Cardiac septum (tissue), 1 donor: Measurements from ENCODE around the gene NKX2-3. TPM values are rescaled to one million over a fixed set of nuclear protein-coding genes. Genes with fewer than 3 reads are reported as not detected.

Experiments used
- DNase-seq: peaks from one replicate; pipeline ENCODE4 v3.0.0-alpha.2; 2020; ENCODE audit warnings: low spot score
- intact Hi-C: fragments of 100-400 bp; cut with DNase I; formaldehyde crosslinking; loops from one replicate; pipeline ENCODE4 v1.14.0; 2022
- total RNA-seq: library from RNA; stranded (reverse); fragmentation: NEBNext Ultra II Directional; extraction: Animal tissue kit (Norgen Biotek cat#: 25700); gene quantifications from one replicate; pipeline ENCODE4 v1.2.1, GENCODE V29; 2021
- donor health status: DM: no; HTN: no; CAD: no.

The NKX2-3 gene
- total RNA-seq, 1 donor from 2014 or later = not detected

DNA sequence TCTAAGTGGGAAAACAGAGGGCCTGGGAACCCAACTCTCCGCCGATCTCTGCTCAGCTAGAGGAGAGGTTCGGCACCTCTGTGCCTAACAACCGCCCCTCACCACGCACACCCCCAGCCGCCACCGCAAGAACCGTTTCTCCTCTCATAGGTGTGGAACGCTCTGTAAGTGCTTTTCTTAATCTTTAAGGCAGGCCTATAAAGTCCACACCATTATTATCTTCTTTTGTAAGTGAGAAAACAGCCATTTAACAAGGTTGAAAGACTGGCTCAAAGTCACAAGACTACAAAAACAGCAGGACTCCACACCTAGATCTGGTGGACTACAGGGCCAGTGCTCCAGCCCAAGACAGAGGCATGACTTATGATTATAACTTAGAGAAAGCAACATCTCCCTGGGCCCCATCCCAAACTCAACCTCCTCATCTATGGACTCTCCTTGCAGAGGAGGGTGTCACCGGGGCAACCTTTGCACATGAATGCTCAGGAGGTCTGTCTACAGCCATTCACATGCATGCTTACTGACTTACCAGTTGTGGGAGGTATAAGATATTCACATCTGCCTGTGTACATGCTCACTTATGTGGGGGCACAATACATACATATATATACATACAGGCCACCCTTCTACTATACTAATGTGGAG is 7.9 kb upstream of the NKX2-3 start:
- intact Hi-C loops = no loop called here
- no peak for DNase-seq

DNA sequence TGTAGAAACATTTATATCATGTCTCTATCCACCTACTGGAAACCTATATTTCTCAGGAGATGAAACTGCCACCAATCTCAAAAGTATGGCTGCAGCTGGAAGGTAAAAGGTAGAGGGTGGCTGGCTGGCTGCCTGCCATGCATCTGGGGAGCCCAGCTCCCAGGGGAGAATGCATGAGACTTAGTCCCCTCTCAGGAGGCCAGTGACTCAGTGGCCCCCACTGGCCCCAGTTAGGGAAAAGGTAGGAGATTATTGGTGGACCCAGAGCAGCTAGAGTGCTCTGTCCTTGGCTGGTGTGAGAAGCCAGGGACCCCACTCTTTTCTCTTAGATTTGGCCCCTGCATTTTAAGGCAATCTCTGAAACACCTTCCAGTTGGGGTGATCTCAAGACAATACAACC is 6.8 kb upstream of the NKX2-3 start:
- intact Hi-C loops = no loop called here
- DNase-seq = no peak

DNA sequence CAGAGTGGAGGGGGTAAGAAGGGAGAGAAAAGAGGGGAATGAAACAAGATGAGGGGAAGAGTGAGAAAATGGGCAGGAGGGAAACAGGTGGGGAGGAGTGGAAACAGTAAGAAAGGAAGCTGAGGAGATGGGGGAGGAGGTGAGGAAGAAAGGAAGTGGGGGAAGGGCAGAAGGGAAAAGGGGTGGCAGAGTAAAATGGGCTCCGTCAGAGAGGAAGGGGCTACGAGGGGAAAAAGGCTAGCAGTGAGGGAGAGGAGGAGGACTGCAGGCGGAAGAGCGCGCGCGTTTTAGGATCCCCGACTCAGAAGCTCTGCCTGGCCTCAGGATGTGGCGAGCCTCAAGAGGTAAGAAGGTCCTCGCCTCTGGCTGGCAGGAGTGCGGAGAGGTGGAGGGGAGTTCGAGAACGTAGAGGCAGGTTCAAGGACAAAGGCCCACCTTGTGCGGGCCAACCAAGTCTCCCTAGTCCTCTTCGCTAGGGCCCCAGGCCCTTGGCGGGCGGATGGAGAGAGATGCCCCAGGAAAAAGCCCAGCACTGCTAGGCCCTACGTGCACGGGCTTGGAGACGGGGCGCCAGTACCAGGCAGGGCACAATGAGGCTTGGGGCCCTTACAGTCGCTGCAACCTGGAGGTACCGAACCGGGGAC is 5.8 kb upstream of the NKX2-3 start:
- intact Hi-C loops = no loop called here
- no peak for DNase-seq

DNA sequence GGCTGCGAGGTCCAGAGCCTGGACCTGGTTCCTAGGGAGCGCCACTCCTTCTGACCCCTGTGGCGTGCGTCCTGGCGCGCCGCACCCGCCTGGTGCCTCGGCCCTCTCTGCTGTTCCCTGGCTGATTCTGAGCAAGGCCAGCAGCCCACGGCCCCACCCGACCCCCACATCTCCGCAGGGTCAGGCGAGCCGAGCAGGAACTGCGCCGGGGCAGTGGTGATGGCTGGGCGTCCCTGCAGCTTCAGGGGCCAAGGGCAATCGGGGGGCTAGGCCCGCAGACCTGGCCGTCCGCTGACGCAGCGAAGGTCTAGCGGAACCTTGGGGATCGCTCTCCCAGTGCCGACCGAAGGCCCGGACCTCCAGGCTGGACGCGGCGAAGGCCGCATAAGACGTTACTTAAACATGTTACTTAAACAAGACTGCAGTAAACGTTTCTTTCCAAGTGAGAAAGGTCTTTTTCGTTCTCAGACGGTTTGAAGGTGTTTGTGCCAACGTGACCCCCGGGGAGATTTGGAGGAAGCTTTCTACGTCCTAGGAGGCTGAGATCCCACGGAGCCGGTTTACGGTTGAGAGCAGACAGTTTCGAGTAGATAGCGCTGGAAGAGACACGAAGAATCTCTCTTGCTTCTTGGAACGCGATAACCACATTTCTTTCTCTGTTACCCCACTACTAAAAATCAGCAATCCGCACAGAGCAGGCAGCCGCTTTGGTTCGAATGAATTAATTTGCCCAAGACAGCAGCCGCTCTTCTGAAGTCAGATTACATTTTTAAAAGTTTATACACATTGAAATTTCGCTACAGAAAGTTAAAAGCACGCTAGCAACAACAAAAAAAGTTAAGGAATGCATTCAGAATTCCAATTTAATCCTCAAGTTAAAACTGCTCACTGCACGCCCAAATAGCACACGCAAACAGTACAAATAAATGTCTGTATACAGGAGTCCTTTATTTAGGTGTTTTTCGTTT is 4.9 kb upstream of the NKX2-3 start:
- no peak for DNase-seq
- intact Hi-C loops = no loop called here

DNA sequence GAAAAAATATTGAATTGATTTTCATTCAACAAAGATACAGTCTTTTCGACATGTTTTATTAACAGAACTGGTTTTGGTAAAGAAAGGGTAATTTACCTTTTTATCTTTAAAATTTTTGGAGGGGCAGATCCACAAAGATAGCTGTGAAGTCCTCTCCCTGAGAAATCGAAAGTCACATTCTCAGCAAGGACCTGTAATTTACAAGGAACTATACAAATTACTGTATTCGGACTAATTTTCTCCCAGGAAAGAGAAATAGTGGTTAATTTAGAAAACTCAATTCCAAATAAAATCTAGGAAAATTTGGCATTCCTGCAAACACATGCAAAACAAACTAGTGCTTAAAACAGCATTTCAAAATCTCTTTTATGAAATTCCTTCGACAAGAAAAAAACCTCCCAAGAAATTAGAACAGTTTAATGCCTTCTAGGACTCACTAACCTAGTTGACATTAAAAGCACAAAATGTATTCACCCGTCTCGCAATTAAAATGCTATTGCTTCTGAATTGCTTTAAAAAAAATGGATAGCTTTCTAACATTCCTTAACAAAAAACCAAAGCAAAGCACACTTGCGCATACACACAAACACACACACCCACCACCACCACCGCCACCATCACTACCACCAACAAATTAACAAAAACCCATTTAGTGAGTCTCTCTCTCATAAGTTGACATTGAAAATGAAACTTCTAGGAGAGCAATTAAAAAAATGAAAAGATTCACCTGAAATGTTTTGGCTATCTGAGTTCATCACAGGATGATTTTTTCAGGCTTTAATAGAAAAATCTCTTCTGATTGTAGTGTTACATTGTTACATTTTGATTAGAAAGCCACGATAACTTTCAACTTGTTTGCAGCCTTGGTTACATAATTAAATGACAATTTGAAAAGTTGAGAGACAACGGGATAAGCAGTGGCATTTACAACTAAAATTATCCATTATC is 4.0 kb upstream of the NKX2-3 start:
- intact Hi-C loops = no loop called here

DNA sequence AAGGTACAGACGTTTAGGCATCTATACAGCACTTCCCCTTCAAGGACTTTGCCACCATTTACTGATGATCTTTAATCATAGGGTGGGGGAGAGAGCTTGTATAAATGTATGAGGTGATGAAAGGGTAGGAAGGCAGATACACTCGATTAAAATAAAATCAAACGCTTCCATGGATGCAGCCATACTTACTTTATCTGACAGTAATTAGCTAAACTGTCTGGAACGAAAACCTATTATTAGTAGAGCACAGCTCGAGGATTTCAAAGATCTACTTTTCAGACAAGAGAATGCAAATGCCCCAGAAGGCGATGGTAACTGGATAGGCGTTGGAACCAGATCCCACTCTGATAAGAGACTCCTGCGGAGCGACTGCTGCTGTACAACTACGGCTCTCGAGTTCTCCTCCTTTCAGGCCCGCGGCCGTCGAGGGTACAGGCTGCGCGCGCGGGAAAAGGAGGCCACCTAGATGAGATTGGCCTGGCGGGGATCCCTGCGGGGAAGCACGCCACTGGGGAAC is 3.1 kb upstream of the NKX2-3 start:
- intact Hi-C loops = no loop called here
- DNase-seq = no peak

More for the DNA sequence above, 4.0 kb upstream of the NKX2-3 start:
- no peak for DNase-seq

DNA sequence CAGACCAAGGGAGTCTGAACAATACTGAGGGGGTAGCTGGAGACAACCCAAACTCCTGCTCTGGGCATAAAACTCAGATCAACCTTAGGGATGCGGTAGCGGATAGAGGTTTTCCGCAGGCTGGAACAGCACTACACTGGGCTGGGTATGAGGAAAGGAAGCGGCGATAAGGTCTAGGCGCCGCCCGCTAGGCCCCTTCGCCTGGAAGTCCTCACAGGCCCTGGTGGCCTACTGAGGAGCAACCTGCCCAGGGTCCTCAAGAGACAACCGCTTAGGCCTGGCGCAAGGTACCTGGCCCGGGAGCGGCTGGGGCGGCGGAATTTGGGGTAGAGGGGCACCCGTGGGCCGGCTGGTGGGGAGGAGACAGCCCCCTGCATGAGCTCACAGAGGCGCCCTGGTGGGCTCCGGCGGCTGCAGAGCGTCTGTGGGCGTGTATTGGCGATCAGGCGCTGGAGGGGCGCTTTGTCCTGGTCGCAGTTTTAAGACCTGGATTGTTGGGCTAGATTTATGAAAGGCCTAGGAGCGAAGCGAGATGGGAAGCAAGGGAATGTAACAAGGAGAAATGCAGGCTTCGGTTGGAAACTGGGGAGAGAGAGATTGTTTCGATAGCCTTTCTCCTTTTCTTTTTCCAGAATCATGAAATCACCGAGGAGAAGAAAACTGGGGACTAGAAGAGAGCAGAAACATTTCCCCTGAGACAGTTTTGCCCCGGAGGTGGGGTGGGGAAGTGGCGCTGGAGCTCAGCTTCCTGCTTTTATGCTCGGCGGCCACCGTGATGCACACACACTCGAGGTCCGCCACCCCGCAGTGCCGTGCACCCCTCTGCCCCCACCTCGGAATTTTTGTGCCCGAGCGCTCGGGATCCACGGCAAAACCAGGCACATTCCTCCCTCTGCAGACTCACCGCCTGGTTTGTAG is 2.4 kb upstream of the NKX2-3 start:
- DNase-seq = no peak
- intact Hi-C loops = no loop called here

DNA sequence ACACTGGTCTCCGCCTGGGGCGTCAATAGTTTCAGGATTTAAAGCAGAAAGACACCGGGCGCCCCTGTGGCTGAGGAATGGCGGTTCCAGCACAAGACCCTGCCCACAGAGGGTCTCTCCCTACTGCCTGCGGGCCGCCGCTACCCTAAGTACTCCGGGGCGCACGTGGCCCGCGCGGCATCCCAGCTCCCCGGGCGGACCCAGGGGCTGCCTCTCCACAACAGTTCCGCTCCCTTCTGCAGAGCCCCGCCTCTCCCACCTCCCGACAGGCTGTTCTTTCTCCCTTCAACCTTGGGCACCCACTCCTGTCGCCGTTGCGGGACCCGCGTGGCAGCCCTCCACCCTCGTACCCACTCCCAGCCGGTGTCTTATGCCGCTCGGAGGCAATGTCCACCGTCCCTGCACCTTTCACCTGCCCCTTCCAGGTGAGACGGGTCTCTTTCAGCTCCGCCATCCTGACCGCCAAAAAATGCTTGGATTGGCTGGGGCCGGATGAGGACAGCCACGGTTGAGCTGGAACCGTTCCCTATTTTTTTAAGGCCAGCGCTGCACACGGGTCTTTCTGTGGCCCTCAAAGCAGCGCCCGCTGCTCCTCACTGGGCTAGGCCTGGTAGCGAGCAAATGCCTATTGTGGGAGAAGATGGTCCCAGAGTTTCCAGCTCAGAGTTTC is 1.6 kb upstream of the NKX2-3 start:
- DNase-seq = no peak
- intact Hi-C loops = no loop called here

DNA sequence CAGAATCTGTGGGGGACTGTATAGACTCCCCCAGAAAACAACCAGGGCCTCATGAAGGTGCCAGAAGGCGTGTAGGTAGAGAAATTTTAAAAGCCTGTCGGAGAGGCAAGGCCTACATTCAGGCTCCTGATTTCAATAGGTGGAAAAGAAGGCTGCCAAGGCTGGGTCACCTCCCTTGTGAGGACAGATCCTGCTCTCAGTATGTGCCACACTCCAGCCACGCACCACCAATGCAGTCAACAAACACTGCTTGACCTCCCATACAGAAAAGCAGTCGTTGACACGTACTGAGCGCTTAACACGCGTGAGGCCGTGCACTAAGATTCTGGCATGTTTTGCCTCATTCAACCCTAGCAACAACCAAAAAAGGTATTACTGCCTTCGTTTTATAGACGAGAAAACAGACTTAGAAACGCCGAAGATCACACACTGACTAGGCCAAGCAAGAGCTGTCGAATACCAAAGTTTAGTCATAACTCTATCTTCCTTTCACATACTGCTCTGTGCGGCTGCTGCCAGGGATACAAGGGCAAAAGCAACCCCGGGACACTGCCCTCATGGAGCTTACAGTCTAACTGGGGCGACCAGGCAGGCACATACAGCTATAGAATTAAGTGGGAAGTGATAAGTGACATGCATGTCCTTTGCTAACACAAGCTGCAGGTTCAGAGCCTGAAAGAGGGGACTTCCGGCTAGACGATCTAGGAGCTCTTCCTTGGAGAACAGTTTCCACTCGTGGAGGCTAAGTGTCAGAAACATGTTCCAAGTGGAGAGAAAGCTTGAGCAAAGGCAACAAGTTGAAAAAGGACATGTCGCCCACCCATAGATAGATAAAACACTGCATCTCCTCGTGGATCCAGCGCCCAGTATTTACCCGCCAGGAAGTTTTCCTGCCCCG is 797 bp upstream of the NKX2-3 start:
- intact Hi-C loops = no loop called here
- DNase-seq = no peak

DNA sequence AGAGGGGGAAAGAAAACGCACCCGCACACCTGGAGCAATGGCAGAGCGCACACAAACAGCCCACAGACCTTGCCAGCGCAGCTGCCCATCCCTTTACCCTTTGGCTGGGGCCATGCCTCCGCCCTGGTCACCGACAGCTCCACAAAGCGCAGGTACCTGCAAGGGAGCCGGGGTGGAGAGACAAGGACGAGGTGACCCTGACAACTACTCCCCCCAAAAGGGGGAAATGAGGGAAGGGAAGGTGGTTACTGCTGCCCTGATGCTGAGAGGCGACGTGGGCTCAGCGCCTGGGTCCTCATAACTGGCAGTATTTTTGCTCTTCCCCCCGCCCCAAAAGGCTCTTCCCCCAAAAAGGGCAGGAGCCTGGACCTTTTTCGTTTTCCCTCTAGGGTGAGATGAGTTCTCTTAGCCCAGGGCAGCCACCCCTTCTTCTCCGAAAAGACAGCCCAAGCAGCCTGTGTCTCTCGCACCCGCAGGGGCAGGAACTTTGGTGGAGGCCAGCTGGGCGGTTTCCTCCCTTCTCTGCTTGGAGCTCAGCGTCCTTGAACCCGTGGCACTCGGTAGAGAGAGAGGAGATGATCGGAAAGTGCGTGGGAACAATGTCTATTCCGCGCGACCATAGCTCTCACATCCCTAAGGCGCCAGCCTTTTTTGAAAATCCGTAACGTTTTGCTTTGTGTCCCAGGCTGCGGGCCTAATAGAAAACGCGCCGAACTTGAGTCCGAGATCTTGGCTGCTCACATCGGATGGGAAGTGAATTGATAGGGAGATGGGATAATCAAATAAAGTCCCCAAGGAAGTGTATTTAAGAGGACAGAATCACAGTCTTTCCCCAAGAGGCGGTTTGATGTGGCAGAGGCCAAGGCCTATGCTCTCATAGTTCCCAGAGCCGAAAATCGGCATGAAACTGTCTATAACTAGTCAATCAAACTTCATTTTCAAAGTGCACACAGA is 1.0 kb downstream of the NKX2-3 start:
- no peak for DNase-seq
- intact Hi-C loops = no loop called here

DNA sequence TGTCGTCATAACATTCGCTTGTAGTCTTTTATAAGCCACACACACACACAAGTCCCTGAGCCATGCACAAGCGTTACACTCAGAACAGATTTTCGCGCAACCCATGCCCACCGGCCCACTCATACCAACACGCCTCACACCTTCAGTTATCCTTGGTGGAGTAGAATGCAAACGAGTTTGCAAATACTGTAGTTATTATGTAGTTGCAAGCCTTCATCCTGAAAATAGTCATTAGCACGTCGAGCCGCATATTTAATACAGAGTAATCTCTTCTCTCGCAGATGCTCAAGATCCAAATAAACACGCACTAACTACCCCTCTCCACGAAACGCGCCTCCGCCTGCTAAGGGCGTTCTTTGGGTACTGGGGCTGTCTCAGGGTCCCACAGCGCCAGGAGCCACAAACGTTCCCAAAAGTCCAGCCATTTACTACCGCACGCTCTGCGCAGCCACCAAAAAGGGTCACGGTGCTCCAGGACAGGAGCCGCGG is 1.8 kb downstream of the NKX2-3 start:
- DNase-seq = no peak
- intact Hi-C loops = no loop called here

DNA sequence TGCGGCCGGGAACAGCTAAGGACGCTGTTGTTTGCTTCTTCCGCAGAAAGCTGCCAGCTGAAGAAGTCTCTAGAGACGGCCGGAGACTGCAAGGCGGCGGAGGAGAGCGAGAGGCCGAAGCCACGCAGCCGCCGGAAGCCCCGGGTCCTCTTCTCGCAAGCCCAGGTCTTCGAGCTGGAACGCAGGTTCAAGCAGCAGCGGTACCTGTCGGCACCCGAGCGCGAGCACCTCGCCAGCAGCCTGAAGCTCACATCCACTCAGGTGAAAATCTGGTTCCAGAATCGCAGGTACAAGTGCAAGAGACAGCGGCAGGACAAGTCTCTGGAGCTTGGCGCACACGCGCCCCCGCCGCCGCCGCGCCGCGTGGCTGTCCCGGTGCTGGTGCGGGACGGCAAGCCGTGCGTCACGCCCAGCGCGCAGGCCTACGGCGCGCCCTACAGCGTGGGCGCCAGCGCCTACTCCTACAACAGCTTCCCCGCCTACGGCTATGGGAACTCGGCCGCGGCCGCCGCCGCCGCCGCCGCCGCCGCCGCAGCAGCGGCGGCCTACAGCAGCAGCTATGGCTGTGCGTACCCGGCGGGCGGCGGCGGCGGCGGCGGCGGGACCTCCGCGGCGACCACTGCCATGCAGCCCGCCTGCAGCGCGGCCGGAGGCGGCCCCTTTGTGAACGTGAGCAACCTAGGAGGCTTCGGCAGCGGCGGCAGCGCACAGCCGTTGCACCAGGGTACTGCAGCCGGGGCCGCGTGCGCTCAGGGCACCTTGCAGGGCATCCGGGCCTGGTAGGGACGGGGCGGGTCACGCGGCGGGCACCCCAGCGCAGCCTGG is 2.4 kb downstream of the NKX2-3 start:
- intact Hi-C loops = no loop called here
- no peak for DNase-seq

DNA sequence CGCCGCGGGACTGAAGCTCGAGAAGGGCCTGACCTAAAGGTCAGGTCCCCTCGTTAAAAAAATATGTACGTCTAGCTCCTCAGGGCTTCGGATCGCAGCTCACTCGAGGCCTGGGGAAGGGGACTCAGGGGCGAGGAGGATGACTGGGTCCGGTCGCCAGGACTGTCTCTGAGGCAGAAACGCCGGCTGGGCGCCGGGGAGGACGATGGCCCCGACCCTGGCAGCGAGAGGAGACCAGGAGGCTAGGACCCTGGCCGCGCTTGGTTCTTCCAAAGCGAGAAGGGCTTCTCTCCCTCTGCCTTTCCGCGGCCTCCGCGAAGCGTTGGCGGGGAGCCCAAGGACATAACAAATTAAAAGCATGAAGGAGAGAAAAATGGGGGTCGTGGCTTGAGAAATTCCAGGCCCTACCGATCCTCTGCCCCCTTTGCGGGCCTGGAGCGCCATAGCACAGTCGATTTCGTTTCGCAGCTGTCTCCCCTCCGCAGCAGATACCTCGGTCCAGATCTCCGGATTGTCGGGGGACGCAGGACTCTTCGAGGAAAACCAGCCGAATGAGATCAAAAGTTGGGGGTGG is 3.1 kb downstream of the NKX2-3 start:
- intact Hi-C loops = no loop called here
- DNase-seq = no peak

DNA sequence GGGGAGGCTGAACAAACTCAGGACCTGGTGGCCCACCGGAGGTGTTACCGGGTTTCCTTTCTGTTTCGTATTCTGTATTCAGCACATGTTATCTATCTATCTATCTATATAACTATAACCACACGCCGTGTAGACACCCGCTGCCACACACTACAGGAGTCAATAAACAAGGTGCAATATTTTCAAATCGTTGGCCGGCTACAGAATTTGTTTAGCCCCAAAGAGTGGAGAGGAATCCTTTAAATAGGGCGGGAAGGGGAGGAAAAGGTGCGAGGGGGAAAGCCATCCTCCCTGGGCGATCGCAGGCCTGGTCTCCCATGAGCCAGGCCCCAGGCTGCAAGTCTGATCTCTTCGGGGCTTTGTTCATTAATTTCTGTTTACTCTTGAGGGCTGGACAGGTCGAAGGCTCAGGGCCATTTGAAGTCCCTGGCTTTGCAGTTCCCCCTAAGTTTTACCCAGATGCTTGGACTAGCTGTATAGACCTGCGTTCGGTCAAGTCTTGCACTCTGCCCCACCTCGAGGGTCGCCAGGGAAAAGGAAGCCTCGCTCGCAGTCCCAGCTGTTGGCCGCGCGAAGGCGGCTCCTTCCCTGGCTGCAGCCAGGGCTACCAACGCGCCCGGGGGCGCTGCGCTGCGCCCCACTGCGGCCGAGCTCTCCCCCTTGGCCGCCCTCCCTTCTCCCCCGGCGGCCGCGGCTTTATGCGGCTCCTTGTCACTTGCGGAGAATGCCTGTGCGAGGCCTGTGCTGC is 3.8 kb downstream of the NKX2-3 start:
- intact Hi-C loops = no loop called here
- no peak for DNase-seq
